HepG2 (cell line): ENCODE results near the gene MRPS25. TPM values are rescaled to one million over a fixed set of nuclear protein-coding genes. Genes with fewer than 3 reads are reported as not detected.

Source experiments
- ATAC-seq: fragments of 200-7000 bp; cut with Tn5 transposase; 3 replicates; pipeline ENCODE4 v1.9.1; 2020; ENCODE audit warnings: mild to moderate bottlenecking, moderate library complexity
- BruUV-seq: library from RNA; stranded (reverse); fragments of 400-500 nt; replicated peaks from 2 replicates; lab custom pipeline; 2021; lab: Mats Ljungman, UMichigan
- CTCF ChIA-PET: fragments of 300-600 bp; formaldehyde crosslinking; extraction: SDS; loops from one replicate; lab custom pipeline; 2021; ENCODE audit warnings: low total read pairs, inconsistent platforms, low intra/inter-chr PET ratio; lab: Yijun Ruan, JAX
- POLR2A ChIA-PET: fragments of 350-600 bp; sonication (Branson Sonifier 250); formaldehyde crosslinking; loops from one replicate; lab custom pipeline; 2020; ENCODE audit warnings: antibody characterized with exemption, inconsistent platforms; lab: Yijun Ruan, JAX
- DNase-seq: peaks from one replicate; pipeline ENCODE4 v3.0.0-alpha.2; 2015; ENCODE audit warnings: low spot score
- FAIRE-seq: peaks from 3 replicates; lab custom pipeline; 2011; peaks lifted over from hg19 to GRCh38; lab: Jason Lieb, UNC
- H2AFZ ChIP-seq: one replicate; pipeline ENCODE4 v1.6.1; 2011; ENCODE audit warnings: low read length, inconsistent platforms
- H3K27ac ChIP-seq: fragments of 300-600 bp; 3 replicates; pipeline ENCODE4 v1.8.0; 2011; ENCODE audit warnings: mixed run types, mild to moderate bottlenecking, mixed read lengths, low read length, inconsistent platforms; ENCODE audit not compliant: insufficient read depth; ENCODE audit errors: extremely low read length
- H3K27me3 ChIP-seq, 2 experiments: fragments of 200-600 bp in 1 of 2; 2 replicates in 1 of 2; 3 replicates in 1 of 2; pipeline versions ENCODE4 v1.6.0 to v1.8.0; 2011; ENCODE audit warnings: low read length in 2 of 2, mild to moderate bottlenecking in 2 of 2, moderate library complexity in 2 of 2, inconsistent platforms in 1 of 2; ENCODE audit not compliant: insufficient read depth in 2 of 2, control insufficient read depth in 1 of 2
- H3K36me3 ChIP-seq, 2 experiments: fragments of 200-600 bp in 1 of 2; replicated peaks in 1 of 2; 2 replicates in 1 of 2; 3 replicates in 1 of 2; pipeline versions ENCODE4 v1.5.1 to v1.8.0; 2011; ENCODE audit warnings: low read length in 2 of 2, inconsistent platforms in 1 of 2; ENCODE audit not compliant: insufficient read depth in 2 of 2, control insufficient read depth in 1 of 2
- H3K4me1 ChIP-seq: 2 replicates; pipeline ENCODE4 v1.5.1; 2012; ENCODE audit warnings: low read length, inconsistent platforms; ENCODE audit not compliant: insufficient read depth
- H3K4me2 ChIP-seq: 2 replicates; pipeline ENCODE4 v1.6.0; 2011; ENCODE audit warnings: low read depth, low read length, inconsistent platforms
- H3K4me3 ChIP-seq, 3 experiments: fragments of 200-600 bp in 1 of 3; sonication (generic), shearing (Covaris generic) in 1 of 3; replicated peaks in 1 of 3; 2 replicates each; pipeline ENCODE4 v1.5.1; 2011 to 2016; ENCODE audit warnings: low read length in 3 of 3, inconsistent platforms in 2 of 3, low read depth in 2 of 3, mild to moderate bottlenecking in 2 of 3, control low read depth in 1 of 3, mixed read lengths in 1 of 3; ENCODE audit not compliant: insufficient read depth in 1 of 3
- H3K79me2 ChIP-seq: one replicate; pipeline ENCODE4 v1.6.1; 2011; ENCODE audit warnings: low read length, inconsistent platforms; ENCODE audit not compliant: insufficient read depth
- H3K9ac ChIP-seq: 2 replicates; pipeline ENCODE4 v1.6.0; 2011; ENCODE audit warnings: mild to moderate bottlenecking, low read depth, low read length, inconsistent platforms; ENCODE audit not compliant: insufficient read depth
- H3K9me3 ChIP-seq: 2 replicates; pipeline ENCODE4 v1.5.1; 2012; ENCODE audit warnings: mild to moderate bottlenecking, low read length
- H4K20me1 ChIP-seq: 2 replicates; pipeline ENCODE4 v1.6.0; 2011; ENCODE audit warnings: inconsistent platforms, mild to moderate bottlenecking, low read length, moderate library complexity; ENCODE audit not compliant: insufficient read depth
- ATF6 ChIP-seq: sonication (generic); formaldehyde crosslinking; conservative IDR thresholded peaks from 2 replicates; pipeline ENCODE4 v1.4.0; 2020; ENCODE audit warnings: missing genetic modification reagents
- CCDC6 ChIP-seq: sonication (generic); formaldehyde crosslinking; IDR thresholded peaks from 2 replicates; pipeline ENCODE4 v1.8.1; 2022; ENCODE audit warnings: mild to moderate bottlenecking, missing genetic modification reagents, moderate library complexity
- HMGA1 ChIP-seq: sonication (generic); formaldehyde crosslinking; conservative IDR thresholded peaks from 2 replicates; pipeline ENCODE4 v1.4.0; 2020; ENCODE audit warnings: missing genetic modification reagents
- KDM5A ChIP-seq: fragments of 200-600 bp; sonication (generic); IDR thresholded peaks from 2 replicates; pipeline ENCODE4 v1.7.0; 2018; ENCODE audit warnings: antibody characterized with exemption, mild to moderate bottlenecking, low read length, borderline replicate concordance
- TEAD3 ChIP-seq: optimal IDR thresholded peaks from 2 replicates; pipeline ENCODE3; 2016; ENCODE audit warnings: borderline replicate concordance
- THRA ChIP-seq: sonication (generic); formaldehyde crosslinking; IDR thresholded peaks from 2 replicates; pipeline ENCODE4 v1.4.0; 2020; ENCODE audit warnings: missing genetic modification reagents, borderline replicate concordance
- ZNF234 ChIP-seq: sonication (generic); formaldehyde crosslinking; conservative IDR thresholded peaks from 2 replicates; pipeline ENCODE4 v1.5.1; 2020; ENCODE audit warnings: mild to moderate bottlenecking, missing genetic modification reagents
- ZNF280D ChIP-seq: sonication (generic); formaldehyde crosslinking; IDR thresholded peaks from 2 replicates; pipeline ENCODE4 v1.5.1; 2020; ENCODE audit warnings: mild to moderate bottlenecking, missing genetic modification reagents
- ZNF430 ChIP-seq: sonication (generic); formaldehyde crosslinking; IDR thresholded peaks from 2 replicates; pipeline ENCODE4 v1.9.0; 2021; ENCODE audit warnings: mild to moderate bottlenecking, missing genetic modification reagents
- ZNF543 ChIP-seq: sonication (generic); formaldehyde crosslinking; IDR thresholded peaks from 2 replicates; pipeline ENCODE4 v1.4.0; 2020; ENCODE audit warnings: mild to moderate bottlenecking, missing genetic modification reagents
- ZNF574 ChIP-seq: sonication (generic); formaldehyde crosslinking; IDR thresholded peaks from 2 replicates; pipeline ENCODE4 v1.4.0; 2020; ENCODE audit warnings: missing genetic modification reagents
- ZNF580 ChIP-seq: IDR thresholded peaks from 2 replicates; pipeline ENCODE4 v1.6.1; 2016; ENCODE audit warnings: low read depth, borderline replicate concordance
- ZNF792 ChIP-seq: IDR thresholded peaks from 2 replicates; pipeline ENCODE4 v1.6.1; 2016
- WGBS: methylation state at CpG from one replicate; pipeline ENCODE4 v1.1.6; 2017; ENCODE audit warnings: low lambda C conversion rate; 5-methylcytosine and 5-hydroxymethylcytosine counted together
- in situ Hi-C: cut with HindIII; loops from 2 replicates; pipeline ENCODE4 v1.10.0; 2017; ENCODE audit warnings: low pct_unique_long_range_greater_than_20kb; ENCODE audit not compliant: extremely low pct_ligation_motif_present
- intact Hi-C: fragments of 100-400 bp; cut with micrococcal nuclease; formaldehyde crosslinking; loops from one replicate; pipeline ENCODE4 v1.10.0; 2022; ENCODE audit not compliant: unreplicated experiment
- polyA plus RNA-seq, 8 experiments: library from polyadenylated mRNA; depleted of rRNA in 3 of 8; stranded (reverse) in 7 of 8; unstranded in 1 of 8; fragments of >200 nt; fragmentation: Illumina TruSeq in 4 of 8; extraction: Trizol in 4 of 8; gene quantifications; 2 replicates each; pipeline versions ENCODE4 v1.2.1 to v1.2.3, GENCODE V29; 2011 to 2016; ENCODE audit warnings: low read depth in 4 of 8, missing spikeins in 1 of 8, mixed read lengths in 1 of 8; ENCODE audit not compliant: insufficient read depth in 1 of 8
- total RNA-seq, 5 experiments: library from RNA; depleted of rRNA; stranded (reverse); fragments of >200 nt; fragmentation: Illumina TruSeq; extraction: Trizol; gene quantifications; 2 replicates each; pipeline ENCODE4 v1.2.3, GENCODE V29; 2016; ENCODE audit warnings: low read depth in 1 of 5

Gene MRPS25
- total and polyA plus RNA-seq, 2 of the 13 experiments (the other 11 are each of a cell fraction or from before 2014, with no cell fraction given), result 60.1 to 74.3 TPM

GRCh38 chr3:15007681-15008141 lies 57.4 kb downstream of the MRPS25 start:
- DNase-seq, result no peak
- no peaks in the 10 kb centered on the region for H3K79me2 ChIP-seq
- H3K4me1 ChIP-seq, result no peaks in the 10 kb centered on the region
- H3K9ac ChIP-seq, result no peak overlapping the region
- intact Hi-C loops, result no loop called here
- no peak overlapping the region for H2AFZ ChIP-seq
- no peaks in the 10 kb centered on the region for H3K9me3 ChIP-seq
- WGBS, result 98% methylated on average over 4 of the region's 4 CpGs
- BruUV-seq, result no TSS peak
- H4K20me1 ChIP-seq, result 0 out of 2 replicates have a peak, but pooled peaks cover 3% of the 10 kb centered on the region
- ChIA-PET POLR2A (no interaction called here), CTCF (no interaction called here)
- no peak for ATAC-seq
- no peak overlapping the region for H3K27ac ChIP-seq
- H3K4me3 ChIP-seq, result no peak overlapping the region
- in situ Hi-C loops, result no loop called here
- peaks cover 6 to 42% of the 10 kb centered on the region in 2 experiments for H3K36me3 ChIP-seq
- FAIRE-seq, result no peak
- H3K4me2 ChIP-seq, result no peak overlapping the region
- H3K27me3 ChIP-seq, result no peaks in the 10 kb centered on the region
- no peak for TF ChIP-seq TEAD3
- no peak for TF ChIP-seq KDM5A
- no peak for TF ChIP-seq ZNF543
- no peak for TF ChIP-seq ATF6
- TF ChIP-seq ZNF574 (CRISPR knock-in tag), result no peak
- TF ChIP-seq THRA, result no peak
- TF ChIP-seq ZNF234, result no peak
- no peak for TF ChIP-seq ZNF580
- no peak for TF ChIP-seq CCDC6
- TF ChIP-seq HMGA1 (CRISPR knock-in tag), result no peak
- TF ChIP-seq ZNF430 (CRISPR knock-in tag), result no peak
- TF ChIP-seq ZNF792 (CRISPR knock-in tag), result no peak
- no peak for TF ChIP-seq ZNF280D (CRISPR knock-in tag)
